ENCODE measurements around the gene WDR82. TPM values are rescaled to one million over a fixed set of nuclear protein-coding genes. Genes with fewer than 3 reads are reported as not detected.
"Not testable (repeated sequence)": the region's sequence is repeated elsewhere in the genome, so short reads cannot be mapped to it uniquely, and the experiment has no call there.

Gene WDR82
- total RNA-seq, 1 donor from 2014 or later = 75.5 TPM

DNA sequence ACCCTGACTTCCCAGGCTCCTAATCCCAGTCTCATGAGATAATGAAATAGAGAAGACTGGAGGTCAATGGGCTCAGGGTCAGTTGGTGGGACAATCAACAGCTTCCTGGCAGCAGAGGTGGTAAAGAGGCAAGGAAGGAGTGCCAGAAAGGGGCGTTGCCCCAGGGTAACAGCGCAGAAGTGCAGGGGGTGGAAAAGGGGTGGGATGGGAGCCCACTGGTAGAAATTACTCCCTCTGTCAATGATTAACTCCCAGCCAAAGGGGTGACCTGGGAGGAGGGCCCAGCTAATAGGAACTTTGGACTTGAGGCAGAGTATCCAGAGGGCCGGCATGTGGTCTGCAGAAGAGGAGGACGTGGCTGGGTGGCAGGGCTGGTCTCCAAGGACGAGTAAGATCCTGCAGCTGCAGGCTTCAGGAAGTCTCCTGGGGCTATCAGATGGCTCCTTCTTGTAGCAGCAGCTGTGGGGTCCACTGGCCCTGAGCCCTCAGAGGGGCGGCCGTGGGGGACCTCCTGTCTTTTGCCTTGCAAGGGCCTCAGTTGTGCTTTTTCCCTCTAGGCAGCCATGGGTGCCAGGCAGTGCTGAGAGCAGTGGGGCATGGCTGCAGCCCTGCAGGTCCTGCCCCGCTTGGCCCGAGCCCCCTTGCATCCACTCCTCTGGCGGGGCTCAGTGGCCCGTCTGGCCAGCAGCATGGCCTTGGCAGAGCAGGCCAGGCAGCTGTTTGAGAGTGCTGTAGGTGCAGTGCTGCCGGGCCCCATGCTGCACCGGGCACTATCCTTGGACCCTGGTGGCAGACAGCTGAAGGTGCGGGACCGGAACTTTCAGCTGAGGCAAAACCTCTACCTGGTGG lies 11.5 kb upstream of the WDR82 start:
- DNase-seq (ENCODE audit: low read depth in 2 of 2) = no peak

GRCh38 chr3:52289338-52289746 lies 10.9 kb upstream of the WDR82 start:
- DNase-seq (ENCODE audit: low read depth in 2 of 2) = no peak

- no peak for DNase-seq (ENCODE audit: low read depth in 2 of 2)
These were observed 10.2 kb upstream of the WDR82 start for GRCh38 chr3:52288674-52289073.

GRCh38 chr3:52286777-52287110 lies 8.3 kb upstream of the WDR82 start:
- DNase-seq (ENCODE audit: low read depth in 2 of 2) = no peak

DNA sequence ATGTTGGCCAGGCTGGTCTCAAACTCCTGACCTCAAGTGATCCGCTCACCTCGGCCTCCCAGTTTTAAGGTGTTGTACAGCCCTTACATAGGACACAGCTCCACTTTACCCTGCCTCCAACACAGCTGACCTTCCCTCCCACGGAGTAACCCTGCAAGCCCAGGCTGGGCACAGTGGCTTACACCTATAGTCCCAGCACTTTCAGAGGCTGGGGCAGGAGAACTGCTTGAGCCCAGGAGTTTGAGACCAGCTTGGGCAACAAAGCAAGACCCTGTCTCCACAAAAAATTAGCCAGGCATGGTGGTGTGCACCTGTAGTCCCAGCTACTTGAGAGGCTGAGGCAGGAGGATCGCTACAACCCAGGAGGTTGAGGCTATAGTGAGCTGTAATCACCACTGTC lies 5.6 kb upstream of the WDR82 start:
- DNase-seq (ENCODE audit: low read depth in 2 of 2) = not testable (repeated sequence)

DNA sequence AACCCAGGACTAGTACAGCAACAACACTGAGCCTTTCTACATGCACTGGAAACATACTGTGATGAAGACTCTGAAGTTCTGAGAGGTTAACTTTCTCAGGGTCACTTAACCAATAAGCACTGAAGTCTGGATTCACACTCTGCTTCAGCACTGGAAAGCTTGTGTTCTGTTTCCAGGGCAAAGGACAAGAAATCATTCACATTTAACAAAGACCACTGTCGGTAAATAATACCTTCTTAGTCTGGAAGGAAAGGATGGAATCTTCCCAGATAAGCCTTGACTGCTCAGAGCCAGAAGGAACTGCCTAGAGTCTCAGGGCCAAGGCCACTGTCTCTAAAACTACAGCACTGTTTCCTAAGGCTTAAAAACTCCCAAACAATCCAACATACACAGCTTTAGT lies 4.9 kb upstream of the WDR82 start:
- DNase-seq (ENCODE audit: low read depth in 2 of 2) = no peak

GRCh38 chr3:52281981-52282801 lies 3.7 kb upstream of the WDR82 start:
- no peak for DNase-seq (ENCODE audit: low read depth in 2 of 2)

DNA sequence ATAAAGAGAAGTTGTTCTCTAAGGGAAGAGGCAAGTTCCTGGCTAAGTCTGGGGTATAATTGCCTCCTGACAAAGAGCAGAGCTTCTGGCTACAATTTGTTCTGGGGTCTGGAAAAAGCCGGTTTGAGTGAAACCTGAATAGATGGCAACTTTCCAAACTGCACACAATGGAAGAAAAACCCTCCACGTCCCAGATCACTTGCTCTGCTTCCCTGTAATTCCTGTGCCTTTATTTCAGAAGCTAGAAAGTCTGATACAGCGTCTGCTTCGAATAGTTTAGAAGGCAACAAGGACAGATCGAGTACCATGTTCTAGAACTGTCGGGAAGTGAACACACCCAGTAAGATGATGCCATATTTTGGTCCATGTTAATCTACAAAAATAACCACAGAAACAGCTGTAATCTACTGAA lies 1.6 kb upstream of the WDR82 start:
- peak; percentile 61 to 81 for DNase-seq (ENCODE audit: low read depth in 2 of 2)

- DNase-seq (ENCODE audit: low read depth in 2 of 2) = no peak
These were observed 1.1 kb upstream of the WDR82 start for GRCh38 chr3:52279596-52279995.

GRCh38 chr3:52277972-52278509 lies 408 bp downstream of the WDR82 start:
- DNase-seq (ENCODE audit: low read depth in 2 of 2) = peak in 1 of 2 donors; percentile 54

DNA sequence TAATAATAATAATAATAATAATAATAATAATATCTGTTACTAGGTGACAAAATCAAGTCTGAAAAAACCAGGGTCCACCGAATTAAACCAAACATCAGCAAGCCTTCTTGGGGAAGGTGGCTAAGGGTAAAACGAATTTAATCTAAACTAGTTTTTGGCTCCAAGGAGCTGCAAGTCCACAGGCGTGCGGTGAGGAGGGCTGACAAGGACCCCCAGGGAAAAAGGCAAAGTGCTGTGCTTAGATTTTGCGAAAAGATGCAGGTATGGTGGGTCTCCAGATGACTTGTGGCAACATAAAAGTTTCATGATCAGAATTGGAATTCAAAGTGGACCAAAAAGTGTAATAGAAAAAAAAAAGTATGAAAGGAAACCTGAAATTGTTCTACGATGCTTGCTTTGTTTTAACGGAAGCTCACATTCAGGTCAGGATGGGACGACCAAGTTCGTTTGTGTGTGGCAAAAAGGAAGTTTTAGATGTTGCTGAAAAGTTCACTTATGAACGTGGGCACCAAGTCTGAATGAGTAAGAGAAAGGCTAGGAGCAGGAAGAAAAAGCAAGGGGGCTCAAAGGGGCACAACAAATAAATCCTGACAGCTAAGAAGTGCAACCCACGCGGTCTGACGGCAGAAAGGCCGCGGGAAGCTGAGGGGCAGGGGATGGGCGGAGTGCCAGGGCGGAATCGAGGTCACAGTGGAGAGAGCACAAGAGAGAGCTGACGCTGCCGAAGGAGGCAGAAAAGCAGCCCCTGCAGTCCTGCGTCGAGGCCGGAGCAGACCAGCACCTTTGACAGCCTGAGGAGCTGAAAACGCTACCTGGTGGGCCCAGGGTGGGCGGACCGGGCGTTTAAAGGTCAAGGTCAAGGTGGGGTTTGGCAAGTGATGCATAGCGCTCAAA lies 1.1 kb downstream of the WDR82 start:
- peak in 1 of 2 donors; percentile 74 for DNase-seq (ENCODE audit: low read depth in 2 of 2)

- not testable (repeated sequence) for DNase-seq (ENCODE audit: low read depth in 2 of 2)
These were observed 3.7 kb downstream of the WDR82 start for GRCh38 chr3:52274781-52275180.

DNA sequence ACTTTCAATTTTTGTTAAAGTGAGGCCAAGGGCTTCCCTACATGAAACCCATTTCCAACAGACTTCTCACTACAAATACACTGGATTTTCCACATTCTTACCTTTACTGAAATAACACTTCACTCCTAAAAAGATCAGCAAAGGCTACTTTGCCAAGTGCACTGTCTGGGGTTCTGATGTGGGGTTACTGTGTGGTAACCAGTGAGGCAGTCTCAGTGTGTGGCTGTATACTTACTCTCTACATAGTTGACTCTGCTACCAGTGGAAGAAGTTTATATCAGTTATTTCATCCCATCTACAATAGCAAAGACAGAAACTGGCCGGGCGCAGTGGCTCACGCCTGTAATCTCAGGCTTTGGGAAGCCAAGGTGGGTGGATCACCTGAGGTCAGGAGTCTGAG lies 5.6 kb downstream of the WDR82 start:
- DNase-seq (ENCODE audit: low read depth in 2 of 2) = no peak

DNA sequence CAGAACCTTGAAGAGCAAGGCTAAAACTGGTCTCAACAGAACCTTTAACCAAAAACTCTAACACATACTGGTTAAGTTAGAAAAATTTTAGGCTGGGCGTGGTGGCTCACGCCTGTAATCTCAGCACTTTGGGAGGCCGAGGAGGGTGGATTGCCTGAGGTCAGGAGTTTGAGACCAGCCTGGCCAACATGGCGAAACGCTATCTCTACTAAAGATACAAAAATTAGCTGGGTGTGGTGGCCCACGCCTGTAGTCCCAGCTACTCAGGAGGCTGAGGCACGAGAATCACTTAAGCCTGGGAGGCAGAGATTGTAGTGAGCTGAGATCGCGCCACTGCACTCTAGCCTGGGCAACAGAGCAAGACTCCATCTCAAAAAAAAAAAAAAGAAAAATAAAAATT lies 6.3 kb downstream of the WDR82 start:
- DNase-seq (ENCODE audit: low read depth in 2 of 2) = not testable (repeated sequence)

GRCh38 chr3:52270252-52270754 lies 8.1 kb downstream of the WDR82 start:
- peak in 1 of 2 donors; percentile 81 for DNase-seq (ENCODE audit: low read depth in 2 of 2)

DNA sequence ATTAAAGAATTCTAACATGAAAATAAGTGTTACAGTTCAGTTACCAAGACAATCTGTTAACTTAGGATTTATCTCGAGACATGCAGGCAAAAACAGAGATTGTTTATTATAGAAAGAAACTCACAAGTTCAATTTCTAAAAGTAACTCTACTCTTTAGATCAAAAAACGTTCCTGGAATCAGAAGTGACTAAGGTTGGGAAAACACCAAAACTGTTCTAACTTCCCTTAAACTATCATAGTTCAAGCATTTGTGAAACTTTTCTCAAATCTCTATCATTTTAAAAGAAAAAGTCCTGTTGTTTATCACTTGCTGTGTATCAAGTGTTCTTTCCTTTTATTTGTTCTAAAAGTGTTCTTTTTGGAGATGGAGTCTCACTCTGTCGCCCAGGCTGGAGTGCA lies 8.7 kb downstream of the WDR82 start:
- DNase-seq (ENCODE audit: low read depth in 2 of 2) = no peak

GRCh38 chr3:52268036-52268435 lies 10.4 kb downstream of the WDR82 start:
- DNase-seq (ENCODE audit: low read depth in 2 of 2) = no peak

- DNase-seq (ENCODE audit: low read depth in 2 of 2) = no peak
These were observed 13.1 kb downstream of the WDR82 start for GRCh38 chr3:52265387-52265786.

DNA sequence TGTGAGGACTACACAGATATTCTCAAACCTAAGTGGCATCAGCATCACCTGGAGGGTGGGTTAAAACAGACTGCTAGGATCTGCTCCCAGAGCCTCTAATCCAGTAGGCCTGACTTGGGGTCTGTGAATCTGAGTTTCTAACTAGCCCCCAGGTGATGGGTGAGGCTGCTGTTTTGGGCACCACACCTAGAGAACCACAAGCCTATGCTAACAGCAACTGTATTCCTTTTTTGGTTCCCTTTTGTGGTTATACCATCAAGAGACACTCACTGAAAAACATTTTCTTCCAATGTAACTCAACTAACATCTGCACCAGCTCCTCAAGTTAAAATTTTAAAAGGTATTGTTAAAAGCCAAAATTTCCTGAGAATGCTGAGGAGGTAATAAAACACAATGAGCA lies 16.0 kb downstream of the WDR82 start:
- DNase-seq (ENCODE audit: low read depth in 2 of 2) = no peak

DNA sequence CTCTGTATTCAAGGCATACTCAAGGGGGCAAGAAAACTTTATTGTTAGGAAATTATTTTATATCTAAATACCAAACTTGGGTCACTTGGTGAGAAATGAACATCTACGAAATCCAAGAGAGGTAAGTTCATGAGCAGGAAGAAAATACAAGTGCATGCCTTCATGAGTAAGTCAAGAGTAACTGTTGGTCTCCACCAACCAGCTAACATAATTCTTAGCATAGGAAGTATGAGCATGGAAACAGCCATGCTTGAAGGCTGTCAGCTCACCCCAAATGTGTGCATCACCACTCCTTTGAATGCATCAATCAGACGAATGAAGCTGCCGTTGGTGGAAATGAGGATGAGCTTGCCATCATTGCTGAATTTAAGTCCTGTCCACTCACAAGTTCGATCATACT lies 19.0 kb downstream of the WDR82 start:
- DNase-seq (ENCODE audit: low read depth in 2 of 2) = no peak

DNA sequence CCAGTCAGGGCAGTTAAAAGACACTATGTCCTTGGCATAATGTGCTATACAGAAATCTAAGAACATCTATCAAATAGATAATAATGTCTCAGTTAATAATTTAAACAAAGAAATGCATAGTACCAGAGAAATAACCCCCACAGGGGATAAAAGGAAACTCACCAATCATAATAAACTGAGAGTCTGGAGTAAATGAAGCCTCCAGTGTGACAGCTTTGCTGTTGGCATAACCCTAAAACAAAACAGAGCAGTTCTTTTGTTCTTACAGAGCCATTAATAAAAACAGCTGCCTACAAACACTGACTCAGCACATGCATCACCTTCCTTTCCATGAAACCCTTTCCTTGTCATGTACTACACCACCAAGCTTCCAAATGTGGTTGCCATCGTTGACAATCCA lies 19.4 kb downstream of the WDR82 start:
- DNase-seq (ENCODE audit: low read depth in 2 of 2) = peak in 1 of 2 donors; percentile 84

Measured in dermis microvascular lymphatic vessel endothelial cell (primary cell).